WTC11 (cell line): ENCODE results near the gene ITGA1.

Source experiments
- CREB1 ChIP-seq: sonication (generic); formaldehyde crosslinking; IDR thresholded peaks from 2 replicates; pipeline ENCODE4 v1.8.0; 2023; ENCODE audit warnings: mild to moderate bottlenecking, missing genetic modification reagents
- CTCF ChIP-seq: fragments of 200-600 bp; IDR thresholded peaks from 2 replicates; pipeline ENCODE4 v1.8.0; 2022; ENCODE audit warnings: antibody characterized with exemption
- ETV6 ChIP-seq: sonication (generic); formaldehyde crosslinking; IDR thresholded peaks from 2 replicates; pipeline ENCODE4 v1.8.1; 2022; ENCODE audit warnings: mild to moderate bottlenecking, missing genetic modification reagents
- IRF1 ChIP-seq: sonication (generic); formaldehyde crosslinking; IDR thresholded peaks from 2 replicates; pipeline ENCODE4 v1.8.0; 2023; ENCODE audit warnings: missing genetic modification reagents
- JUN ChIP-seq: sonication (generic); formaldehyde crosslinking; IDR thresholded peaks from 2 replicates; pipeline ENCODE4 v1.8.0; 2023; ENCODE audit warnings: mild to moderate bottlenecking, missing genetic modification reagents
- KAT7 ChIP-seq: sonication (generic); formaldehyde crosslinking; IDR thresholded peaks from 2 replicates; pipeline ENCODE4 v1.8.1; 2023; ENCODE audit warnings: missing genetic modification reagents, mild to moderate bottlenecking, borderline replicate concordance
- MAX ChIP-seq: sonication (generic); formaldehyde crosslinking; IDR thresholded peaks from 2 replicates; pipeline ENCODE4 v1.8.0; 2022; ENCODE audit warnings: mild to moderate bottlenecking, missing genetic modification reagents
- MLX ChIP-seq: sonication (generic); formaldehyde crosslinking; IDR thresholded peaks from 2 replicates; pipeline ENCODE4 v1.8.1; 2023; ENCODE audit warnings: mild to moderate bottlenecking, missing genetic modification reagents, moderate library complexity
- MYBL2 ChIP-seq: sonication (generic); formaldehyde crosslinking; IDR thresholded peaks from 2 replicates; pipeline ENCODE4 v1.8.1; 2023; ENCODE audit warnings: mild to moderate bottlenecking, moderate library complexity, missing genetic modification reagents
- SMAD3 ChIP-seq: sonication (generic); formaldehyde crosslinking; IDR thresholded peaks from 2 replicates; pipeline ENCODE4 v1.8.0; 2022; ENCODE audit warnings: missing genetic modification reagents, mild to moderate bottlenecking, borderline replicate concordance
- SP1 ChIP-seq: sonication (generic); formaldehyde crosslinking; conservative IDR thresholded peaks from 2 replicates; pipeline ENCODE4 v1.8.1; 2022; ENCODE audit warnings: missing genetic modification reagents
- STAT6 ChIP-seq: sonication (generic); formaldehyde crosslinking; conservative IDR thresholded peaks from 2 replicates; pipeline ENCODE4 v1.8.1; 2023; ENCODE audit warnings: mild to moderate bottlenecking, low read depth, missing genetic modification reagents, moderate library complexity
- USF1 ChIP-seq: sonication (generic); formaldehyde crosslinking; IDR thresholded peaks from 2 replicates; pipeline ENCODE4 v1.8.0; 2022; ENCODE audit warnings: mild to moderate bottlenecking, missing genetic modification reagents
- ZNF317 ChIP-seq: sonication (generic); formaldehyde crosslinking; IDR thresholded peaks from 2 replicates; pipeline ENCODE4 v1.8.1; 2023; ENCODE audit warnings: low read depth, mild to moderate bottlenecking, moderate library complexity, missing genetic modification reagents, borderline replicate concordance

GRCh38 chr5:52884453-52884852 is 96.7 kb downstream of the ITGA1 start:
- TF ChIP-seq CTCF (no peak), MAX (CRISPR knock-in tag) (no peak), IRF1 (CRISPR knock-in tag) (no peak), CREB1 (CRISPR knock-in tag) (no peak), MLX (CRISPR knock-in tag) (no peak), STAT6 (CRISPR knock-in tag) (no peak), JUN (CRISPR knock-in tag) (no peak), USF1 (CRISPR knock-in tag) (no peak), KAT7 (CRISPR knock-in tag) (no peak), SP1 (no peak), ETV6 (CRISPR knock-in tag) (no peak), MYBL2 (CRISPR knock-in tag) (no peak), ZNF317 (CRISPR knock-in tag) (no peak), SMAD3 (no peak)
